ENCODE measurements around the gene RNPEP.
A peak's percentile ranks its signal among the peaks of the same experiment; 100 is the strongest.

RNPEP gene

DNA sequence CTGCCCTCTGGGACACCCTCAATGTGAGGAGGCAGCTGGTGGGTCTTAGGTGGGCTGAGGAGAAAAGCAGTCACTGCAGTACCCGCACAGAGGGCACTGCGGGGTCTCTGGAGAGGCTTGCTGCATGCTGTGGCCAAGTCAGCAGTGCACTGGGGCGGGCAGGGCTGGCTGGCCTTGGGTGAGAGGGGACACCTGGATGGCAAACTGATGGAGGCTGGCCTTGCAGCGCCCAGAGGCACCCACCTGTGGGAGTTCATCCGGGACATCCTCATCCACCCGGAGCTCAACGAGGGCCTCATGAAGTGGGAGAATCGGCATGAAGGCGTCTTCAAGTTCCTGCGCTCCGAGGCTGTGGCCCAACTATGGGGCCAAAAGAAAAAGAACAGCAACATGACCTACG, 31.2 kb downstream of the RNPEP start:
- Histone ChIP-seq H2AFZ (ENCODE audit: low read length) (no peak overlapping the region), H3K4ac (ENCODE audit: low read length) (no peak overlapping the region), H3K27me3 (ENCODE audit: control insufficient read depth in 3 of 3, insufficient read depth in 3 of 3, low read depth in 1 of 3, low read length in 3 of 3) (peaks cover 0 to 40% (median 0%) of the 10 kb centered on the region in 3 experiments), H3K23ac (ENCODE audit: low read depth, low read length, poor library complexity) (peak overlapping the region; percentile 68), H2AK5ac (ENCODE audit: low read depth, low read length) (peak overlapping the region; percentile 58), H3K27ac (replicated peaks; ENCODE audit: low read length) (no peak overlapping the region), H3K18ac (ENCODE audit: low read length) (peak overlapping the region; percentile 18), H3K14ac (ENCODE audit: low read length) (no peak overlapping the region), H3K9me3 (replicated peaks in 1 of 2; ENCODE audit: control insufficient read depth in 2 of 2, insufficient read depth in 1 of 2, low read depth in 1 of 2, low read length in 2 of 2) (no peaks in the 10 kb centered on the region), H3K4me3 (ENCODE audit: low read length in 2 of 2) (no peak overlapping the region), H2BK5ac (ENCODE audit: low read length) (no peak overlapping the region), H4K8ac (ENCODE audit: low read depth, low read length) (no peak overlapping the region), H3K9ac (ENCODE audit: low read depth, low read length, poor library complexity) (peak overlapping the region; percentile 26), H3K36me3 (replicated peaks in 1 of 2; ENCODE audit: control insufficient read depth in 2 of 2, insufficient read depth in 2 of 2, low read length in 2 of 2) (peaks cover 0 to 2% of the 10 kb centered on the region in 2 donors), H2BK15ac (ENCODE audit: low read length) (no peak overlapping the region), H2BK12ac (ENCODE audit: low read length) (no peak overlapping the region), H2BK120ac (ENCODE audit: low read depth, low read length) (no peak overlapping the region), H3K4me1 (ENCODE audit: control insufficient read depth in 2 of 2, insufficient read depth in 1 of 2, low read depth in 1 of 2, low read length in 2 of 2) (peaks cover 10 to 26% of the 10 kb centered on the region in 2 donors), H4K91ac (ENCODE audit: low read depth, low read length, poor library complexity) (no peak overlapping the region), H3K79me1 (ENCODE audit: low read depth, low read length) (no peaks in the 10 kb centered on the region), H3K4me2 (ENCODE audit: insufficient read depth, low read length, poor library complexity, severe bottlenecking) (no peak overlapping the region)
- DNase-seq (ENCODE audit: low spot score) = no peak
- no CpG with 5 or more reads among the region's 12 CpGs for WGBS, 2 donors (ENCODE audit: extremely low coverage in 2 of 2, insufficient read length in 2 of 2, insufficient replicate concordance in 1 of 2)

DNA sequence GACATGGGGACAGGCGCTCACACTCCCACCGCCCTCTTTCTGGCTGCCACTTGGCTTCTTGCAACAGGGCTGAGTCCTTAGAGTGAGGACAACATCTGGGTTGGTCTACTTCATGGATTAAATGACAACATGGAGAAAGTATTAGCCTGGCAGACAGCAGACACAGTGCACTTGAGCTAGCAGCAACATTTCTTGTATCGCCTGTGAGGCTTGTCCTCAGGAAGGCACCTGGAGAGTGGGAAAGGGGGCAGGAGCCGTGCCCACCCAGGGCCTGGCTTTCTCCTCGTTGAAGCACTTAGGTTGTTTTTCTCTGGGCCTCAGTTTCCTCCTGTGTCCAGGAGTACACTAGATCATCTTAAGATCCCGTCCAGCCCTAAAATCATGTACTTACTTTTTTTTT, 31.6 kb downstream of the RNPEP start:
- Histone ChIP-seq H3K23ac (ENCODE audit: low read depth, low read length, poor library complexity) (no peak overlapping the region), H3K79me1 (ENCODE audit: low read depth, low read length) (no peaks in the 10 kb centered on the region), H3K9me3 (replicated peaks in 1 of 2; ENCODE audit: control insufficient read depth in 2 of 2, insufficient read depth in 1 of 2, low read depth in 1 of 2, low read length in 2 of 2) (no peaks in the 10 kb centered on the region), H4K8ac (ENCODE audit: low read depth, low read length) (no peak overlapping the region), H3K27ac (replicated peaks; ENCODE audit: low read length) (no peak overlapping the region), H3K27me3 (ENCODE audit: control insufficient read depth in 3 of 3, insufficient read depth in 3 of 3, low read depth in 1 of 3, low read length in 3 of 3) (peaks cover 0 to 40% (median 0%) of the 10 kb centered on the region in 3 experiments), H2AFZ (ENCODE audit: low read length) (no peak overlapping the region), H3K14ac (ENCODE audit: low read length) (no peak overlapping the region), H2BK15ac (ENCODE audit: low read length) (no peak overlapping the region), H3K9ac (ENCODE audit: low read depth, low read length, poor library complexity) (no peak overlapping the region), H2BK120ac (ENCODE audit: low read depth, low read length) (no peak overlapping the region), H3K4me1 (ENCODE audit: control insufficient read depth in 2 of 2, insufficient read depth in 1 of 2, low read depth in 1 of 2, low read length in 2 of 2) (peaks cover 10 to 30% of the 10 kb centered on the region in 2 donors), H3K18ac (ENCODE audit: low read length) (no peak overlapping the region), H2BK5ac (ENCODE audit: low read length) (no peak overlapping the region), H2AK5ac (ENCODE audit: low read depth, low read length) (no peak overlapping the region), H3K4me2 (ENCODE audit: insufficient read depth, low read length, poor library complexity, severe bottlenecking) (no peak overlapping the region), H3K4me3 (ENCODE audit: low read length in 2 of 2) (no peak overlapping the region), H3K4ac (ENCODE audit: low read length) (no peak overlapping the region), H2BK12ac (ENCODE audit: low read length) (no peak overlapping the region), H3K36me3 (replicated peaks in 1 of 2; ENCODE audit: control insufficient read depth in 2 of 2, insufficient read depth in 2 of 2, low read length in 2 of 2) (peaks cover 0 to 2% of the 10 kb centered on the region in 2 donors), H4K91ac (ENCODE audit: low read depth, low read length, poor library complexity) (no peak overlapping the region)
- DNase-seq (ENCODE audit: low spot score) = no peak
- no CpG with 5 or more reads among the region's 6 CpGs for WGBS, 2 donors (ENCODE audit: extremely low coverage in 2 of 2, insufficient read length in 2 of 2, insufficient replicate concordance in 1 of 2)

DNA sequence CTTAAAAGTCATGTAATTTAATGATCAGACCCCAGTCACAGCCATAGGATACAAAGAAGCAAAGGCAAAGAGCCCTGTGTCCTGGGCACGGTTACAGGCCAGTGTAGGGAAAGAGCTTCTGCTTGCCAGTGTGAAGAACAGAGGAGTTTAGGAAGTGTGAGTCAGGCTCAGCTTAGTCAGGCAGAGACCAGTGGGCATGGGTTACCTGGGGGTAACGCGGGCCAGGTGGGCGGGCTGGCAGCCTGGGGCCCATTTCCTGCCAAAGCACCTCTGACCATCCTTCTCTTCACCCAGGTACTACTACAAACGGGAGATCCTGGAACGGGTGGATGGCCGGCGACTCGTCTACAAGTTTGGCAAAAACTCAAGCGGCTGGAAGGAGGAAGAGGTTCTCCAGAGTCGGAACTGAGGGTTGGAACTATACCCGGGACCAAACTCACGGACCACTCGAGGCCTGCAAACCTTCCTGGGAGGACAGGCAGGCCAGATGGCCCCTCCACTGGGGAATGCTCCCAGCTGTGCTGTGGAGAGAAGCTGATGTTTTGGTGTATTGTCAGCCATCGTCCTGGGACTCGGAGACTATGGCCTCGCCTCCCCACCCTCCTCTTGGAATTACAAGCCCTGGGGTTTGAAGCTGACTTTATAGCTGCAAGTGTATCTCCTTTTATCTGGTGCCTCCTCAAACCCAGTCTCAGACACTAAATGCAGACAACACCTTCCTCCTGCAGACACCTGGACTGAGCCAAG, 32.6 kb downstream of the RNPEP start:
- H3K4me1 ChIP-seq (ENCODE audit: control insufficient read depth in 2 of 2, insufficient read depth in 1 of 2, low read depth in 1 of 2, low read length in 2 of 2) = peaks cover 5 to 25% of the 10 kb centered on the region in 2 donors

DNA sequence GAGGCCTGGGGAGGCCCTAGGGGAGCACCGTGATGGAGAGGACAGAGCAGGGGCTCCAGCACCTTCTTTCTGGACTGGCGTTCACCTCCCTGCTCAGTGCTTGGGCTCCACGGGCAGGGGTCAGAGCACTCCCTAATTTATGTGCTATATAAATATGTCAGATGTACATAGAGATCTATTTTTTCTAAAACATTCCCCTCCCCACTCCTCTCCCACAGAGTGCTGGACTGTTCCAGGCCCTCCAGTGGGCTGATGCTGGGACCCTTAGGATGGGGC, 33.2 kb downstream of the RNPEP start:
- Histone ChIP-seq H3K27ac (replicated peaks; ENCODE audit: low read length) (no peak overlapping the region), H3K18ac (ENCODE audit: low read length) (no peak overlapping the region), H3K36me3 (replicated peaks in 1 of 2; ENCODE audit: control insufficient read depth in 2 of 2, insufficient read depth in 2 of 2, low read length in 2 of 2) (peaks cover 0 to 2% of the 10 kb centered on the region in 2 donors), H3K4ac (ENCODE audit: low read length) (no peak overlapping the region), H2BK15ac (ENCODE audit: low read length) (no peak overlapping the region), H3K27me3 (ENCODE audit: control insufficient read depth in 3 of 3, insufficient read depth in 3 of 3, low read depth in 1 of 3, low read length in 3 of 3) (peaks cover 0 to 40% (median 0%) of the 10 kb centered on the region in 3 experiments), H3K14ac (ENCODE audit: low read length) (no peak overlapping the region), H3K9ac (ENCODE audit: low read depth, low read length, poor library complexity) (no peak overlapping the region), H2AK5ac (ENCODE audit: low read depth, low read length) (no peak overlapping the region), H3K4me2 (ENCODE audit: insufficient read depth, low read length, poor library complexity, severe bottlenecking) (no peak overlapping the region), H2BK12ac (ENCODE audit: low read length) (peak overlapping the region; percentile 30), H4K8ac (ENCODE audit: low read depth, low read length) (no peak overlapping the region), H3K9me3 (replicated peaks in 1 of 2; ENCODE audit: control insufficient read depth in 2 of 2, insufficient read depth in 1 of 2, low read depth in 1 of 2, low read length in 2 of 2) (no peaks in the 10 kb centered on the region), H3K4me1 (ENCODE audit: control insufficient read depth in 2 of 2, insufficient read depth in 1 of 2, low read depth in 1 of 2, low read length in 2 of 2) (peaks cover 0 to 24% of the 10 kb centered on the region in 2 donors), H3K23ac (ENCODE audit: low read depth, low read length, poor library complexity) (no peak overlapping the region), H3K79me1 (ENCODE audit: low read depth, low read length) (no peaks in the 10 kb centered on the region), H4K91ac (ENCODE audit: low read depth, low read length, poor library complexity) (no peak overlapping the region), H2AFZ (ENCODE audit: low read length) (no peak overlapping the region), H2BK5ac (ENCODE audit: low read length) (no peak overlapping the region), H2BK120ac (ENCODE audit: low read depth, low read length) (no peak overlapping the region), H3K4me3 (ENCODE audit: low read length in 2 of 2) (no peak overlapping the region)
- WGBS, 2 donors (ENCODE audit: extremely low coverage in 2 of 2, insufficient read length in 2 of 2, insufficient replicate concordance in 1 of 2) = no CpG with 5 or more reads among the region's 3 CpGs
- DNase-seq (ENCODE audit: low spot score) = no peak

More for the DNA sequence above, 32.6 kb downstream of the RNPEP start:
- H3K27me3 ChIP-seq (ENCODE audit: control insufficient read depth in 3 of 3, insufficient read depth in 3 of 3, low read depth in 1 of 3, low read length in 3 of 3) = peaks cover 0 to 40% (median 0%) of the 10 kb centered on the region in 3 experiments
- no peak overlapping the region for H3K4me2 ChIP-seq (ENCODE audit: insufficient read depth, low read length, poor library complexity, severe bottlenecking)
- H3K18ac ChIP-seq (ENCODE audit: low read length) = no peak overlapping the region
- no peak overlapping the region for H2BK5ac ChIP-seq (ENCODE audit: low read length)
- no peaks in the 10 kb centered on the region for H3K79me1 ChIP-seq (ENCODE audit: low read depth, low read length)
- H3K4ac ChIP-seq (ENCODE audit: low read length) = no peak overlapping the region
- no peak overlapping the region for H2BK15ac ChIP-seq (ENCODE audit: low read length)
- no peak overlapping the region for H3K23ac ChIP-seq (ENCODE audit: low read depth, low read length, poor library complexity)
- H3K27ac ChIP-seq (replicated peaks; ENCODE audit: low read length) = no peak overlapping the region
- no peak for DNase-seq (ENCODE audit: low spot score)
- peaks cover 0 to 2% of the 10 kb centered on the region in 2 donors for H3K36me3 ChIP-seq (replicated peaks in 1 of 2; ENCODE audit: control insufficient read depth in 2 of 2, insufficient read depth in 2 of 2, low read length in 2 of 2)
- H2AFZ ChIP-seq (ENCODE audit: low read length) = no peak overlapping the region
- WGBS, 2 donors (ENCODE audit: extremely low coverage in 2 of 2, insufficient read length in 2 of 2, insufficient replicate concordance in 1 of 2) = no CpG with 5 or more reads among the region's 17 CpGs
- no peak overlapping the region for H3K9ac ChIP-seq (ENCODE audit: low read depth, low read length, poor library complexity)
- H2BK12ac ChIP-seq (ENCODE audit: low read length) = peak overlapping the region; percentile 30
- H3K9me3 ChIP-seq (replicated peaks in 1 of 2; ENCODE audit: control insufficient read depth in 2 of 2, insufficient read depth in 1 of 2, low read depth in 1 of 2, low read length in 2 of 2) = no peaks in the 10 kb centered on the region
- no peak overlapping the region for H4K8ac ChIP-seq (ENCODE audit: low read depth, low read length)
- no peak overlapping the region for H4K91ac ChIP-seq (ENCODE audit: low read depth, low read length, poor library complexity)
- H3K14ac ChIP-seq (ENCODE audit: low read length) = no peak overlapping the region
- H2BK120ac ChIP-seq (ENCODE audit: low read depth, low read length) = no peak overlapping the region
- H2AK5ac ChIP-seq (ENCODE audit: low read depth, low read length) = no peak overlapping the region
- no peak overlapping the region for H3K4me3 ChIP-seq (ENCODE audit: low read length in 2 of 2)

All from neuronal stem cell (in vitro differentiated cells).